ENCODE data around the gene SLC17A5. TPM values are rescaled to one million over a fixed set of nuclear protein-coding genes. Genes with fewer than 3 reads are reported as not detected.
"Not testable (repeated sequence)": the region's sequence is repeated elsewhere in the genome, so short reads cannot be mapped to it uniquely, and the experiment has no call there.

SLC17A5 gene
- total RNA-seq (30.8 TPM), polyA plus RNA-seq (8.5 TPM)

DNA sequence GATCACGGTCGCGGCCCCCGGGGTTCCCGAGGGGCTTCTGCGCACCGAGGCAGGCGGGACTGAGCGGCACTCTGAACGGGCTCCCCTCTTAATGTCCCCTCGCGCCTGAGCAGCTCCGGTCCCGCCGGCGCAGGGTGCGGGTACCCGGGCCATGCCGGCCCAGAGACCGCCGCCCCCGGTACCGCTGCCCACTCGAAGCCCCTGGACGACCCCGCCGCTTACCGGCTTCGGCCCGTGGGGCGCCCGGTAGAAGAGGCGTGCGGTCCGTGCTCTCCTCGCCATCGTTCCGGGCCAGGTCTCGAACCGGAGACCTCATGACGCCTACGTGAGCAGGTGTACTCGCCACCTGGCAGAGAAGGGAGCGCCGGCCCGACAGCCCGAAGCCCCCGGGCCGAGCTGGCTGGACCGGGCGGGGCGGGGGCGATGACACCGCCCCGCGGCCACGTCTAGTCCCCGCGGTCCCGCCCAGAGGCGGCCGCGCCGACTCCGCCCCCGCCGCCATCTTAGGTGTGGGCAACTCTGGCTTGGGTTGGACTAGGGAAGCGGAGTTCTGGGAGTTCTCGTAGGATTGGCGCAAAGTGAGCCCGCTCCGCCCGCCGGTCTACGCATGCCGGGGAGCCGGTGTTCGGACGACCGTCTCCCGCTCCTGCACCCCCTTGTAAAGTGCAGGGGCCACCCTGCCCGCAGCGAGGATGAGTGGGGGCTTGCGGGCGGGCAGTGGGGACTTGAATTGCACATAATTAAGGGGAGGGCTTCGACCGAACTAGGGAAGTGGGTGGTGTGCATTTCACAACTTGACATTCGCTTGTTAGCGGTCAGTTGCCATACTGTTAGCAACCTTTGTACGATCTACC is at the start of gene SLC17A5:
Gene SLC17A5, minus strand, starts transcription at position 422 of the 854 bp plus-strand sequence. Its CDS starts 106 bp downstream, at position 316.
- Histone ChIP-seq H3K4me1 (ENCODE audit: insufficient read depth) (no peaks in the 10 kb centered on the region), H3K36me3 (ENCODE audit: insufficient read depth) (no peaks in the 10 kb centered on the region), H3K27ac (ENCODE audit: low read depth) (peak within 1 kb of the TSS; percentile 91), H3K4me3 (ENCODE audit: low read depth, low read length) (peak within 1 kb of the TSS; percentile 99)
- under 1% methylated on average over 90 of the region's 90 CpGs for WGBS
- DNase-seq (ENCODE audit: extremely low spot score): peak; percentile 70

GRCh38 chr6:73703466-73703865 is 49.7 kb upstream of the SLC17A5 start:
- Histone ChIP-seq H3K27ac (ENCODE audit: low read depth) (no peak overlapping the region), H3K36me3 (ENCODE audit: insufficient read depth) (no peaks in the 10 kb centered on the region), H3K4me1 (ENCODE audit: insufficient read depth) (no peaks in the 10 kb centered on the region), H3K4me3 (ENCODE audit: low read depth, low read length) (no peak overlapping the region)
- no peak for DNase-seq (ENCODE audit: extremely low spot score)
- WGBS: 83% methylated on average over 1 of the region's 1 CpG

- WGBS: 88% methylated on average over 2 of the region's 2 CpGs
- no peaks in the 10 kb centered on the region for H3K4me1 ChIP-seq (ENCODE audit: insufficient read depth)
- H3K27ac ChIP-seq (ENCODE audit: low read depth): no peak overlapping the region
- no peak overlapping the region for H3K4me3 ChIP-seq (ENCODE audit: low read depth, low read length)
- DNase-seq (ENCODE audit: extremely low spot score): no peak
- H3K36me3 ChIP-seq (ENCODE audit: insufficient read depth): no peaks in the 10 kb centered on the region
Measured at GRCh38 chr6:73702444-73702843, 48.7 kb upstream of the SLC17A5 start.

- no peak overlapping the region for H3K4me3 ChIP-seq (ENCODE audit: low read depth, low read length)
- H3K36me3 ChIP-seq (ENCODE audit: insufficient read depth): no peaks in the 10 kb centered on the region
- H3K4me1 ChIP-seq (ENCODE audit: insufficient read depth): no peaks in the 10 kb centered on the region
- 86% methylated on average over 4 of the region's 4 CpGs for WGBS
- H3K27ac ChIP-seq (ENCODE audit: low read depth): no peak overlapping the region
- DNase-seq (ENCODE audit: extremely low spot score): no peak
Measured at GRCh38 chr6:73699676-73700459, 46.1 kb upstream of the SLC17A5 start.

DNA sequence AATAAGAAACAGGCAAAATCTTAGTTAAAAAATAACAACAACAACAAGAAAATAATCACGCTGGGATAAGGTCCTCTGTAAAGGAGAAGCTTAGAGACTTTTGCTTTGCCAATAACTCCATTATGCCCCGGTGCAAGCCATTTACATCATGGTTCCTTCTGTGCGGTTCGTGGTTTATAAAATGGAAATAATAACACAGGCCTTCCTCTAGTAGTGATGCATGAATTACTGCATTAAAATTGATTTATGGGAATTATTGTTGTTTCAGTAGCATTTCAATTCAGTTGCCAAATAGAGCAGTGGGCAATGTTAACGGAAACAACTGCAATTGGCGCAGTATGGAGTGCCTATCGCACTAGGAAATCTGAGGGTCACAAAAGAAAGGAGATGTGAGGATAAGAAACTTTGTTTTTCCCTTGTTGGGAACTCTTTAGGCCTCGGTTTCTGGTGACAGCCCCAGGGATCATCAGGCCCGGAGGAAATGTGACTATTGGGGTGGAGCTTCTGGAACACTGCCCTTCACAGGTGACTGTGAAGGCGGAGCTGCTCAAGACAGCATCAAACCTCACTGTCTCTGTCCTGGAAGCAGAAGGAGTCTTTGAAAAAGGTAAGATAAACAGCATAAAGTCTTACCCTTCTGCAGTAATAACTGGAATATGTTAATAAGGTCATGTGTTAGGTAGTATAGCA is 43.3 kb upstream of the SLC17A5 start:
- Histone ChIP-seq H3K27ac (ENCODE audit: low read depth) (no peak overlapping the region), H3K4me1 (ENCODE audit: insufficient read depth) (no peaks in the 10 kb centered on the region), H3K4me3 (ENCODE audit: low read depth, low read length) (no peak overlapping the region), H3K36me3 (ENCODE audit: insufficient read depth) (no peaks in the 10 kb centered on the region)
- DNase-seq (ENCODE audit: extremely low spot score): no peak
- 88% methylated on average over 10 of the region's 10 CpGs for WGBS

GRCh38 chr6:73695619-73696421 is 42.0 kb upstream of the SLC17A5 start, which contains the start of gene CD109:
Gene CD109, plus strand, starts transcription at chr6:73696203. Its CDS starts 13 bp downstream, at chr6:73696216.
- peak; percentile 31 for DNase-seq (ENCODE audit: extremely low spot score)
- H3K4me3 ChIP-seq (ENCODE audit: low read depth, low read length): peak within 1 kb of the TSS; percentile 60
- no peaks in the 10 kb centered on the region for H3K4me1 ChIP-seq (ENCODE audit: insufficient read depth)
- no peak within 1 kb of the TSS for H3K27ac ChIP-seq (ENCODE audit: low read depth)
- 4% methylated on average over 61 of the region's 61 CpGs for WGBS
- no peaks in the 10 kb centered on the region for H3K36me3 ChIP-seq (ENCODE audit: insufficient read depth)

- WGBS: 68% methylated on average over 5 of the region's 5 CpGs
- no peak for DNase-seq (ENCODE audit: extremely low spot score)
- Histone ChIP-seq H3K36me3 (ENCODE audit: insufficient read depth) (no peaks in the 10 kb centered on the region), H3K27ac (ENCODE audit: low read depth) (no peak overlapping the region), H3K4me3 (ENCODE audit: low read depth, low read length) (no peak overlapping the region), H3K4me1 (ENCODE audit: insufficient read depth) (no peaks in the 10 kb centered on the region)
Measured at GRCh38 chr6:73694711-73695411, 41.1 kb upstream of the SLC17A5 start.

GRCh38 chr6:73691512-73691911 is 37.7 kb upstream of the SLC17A5 start:
- no peak overlapping the region for H3K4me3 ChIP-seq (ENCODE audit: low read depth, low read length)
- H3K36me3 ChIP-seq (ENCODE audit: insufficient read depth): no peaks in the 10 kb centered on the region
- H3K27ac ChIP-seq (ENCODE audit: low read depth): no peak overlapping the region
- no peaks in the 10 kb centered on the region for H3K4me1 ChIP-seq (ENCODE audit: insufficient read depth)
- no peak for DNase-seq (ENCODE audit: extremely low spot score)

GRCh38 chr6:73690056-73690455 is 36.3 kb upstream of the SLC17A5 start:
- no peak overlapping the region for H3K27ac ChIP-seq (ENCODE audit: low read depth)
- no peaks in the 10 kb centered on the region for H3K36me3 ChIP-seq (ENCODE audit: insufficient read depth)
- WGBS: 85% methylated on average over 5 of the region's 5 CpGs
- no peak for DNase-seq (ENCODE audit: extremely low spot score)
- no peaks in the 10 kb centered on the region for H3K4me1 ChIP-seq (ENCODE audit: insufficient read depth)
- H3K4me3 ChIP-seq (ENCODE audit: low read depth, low read length): no peak overlapping the region

DNA sequence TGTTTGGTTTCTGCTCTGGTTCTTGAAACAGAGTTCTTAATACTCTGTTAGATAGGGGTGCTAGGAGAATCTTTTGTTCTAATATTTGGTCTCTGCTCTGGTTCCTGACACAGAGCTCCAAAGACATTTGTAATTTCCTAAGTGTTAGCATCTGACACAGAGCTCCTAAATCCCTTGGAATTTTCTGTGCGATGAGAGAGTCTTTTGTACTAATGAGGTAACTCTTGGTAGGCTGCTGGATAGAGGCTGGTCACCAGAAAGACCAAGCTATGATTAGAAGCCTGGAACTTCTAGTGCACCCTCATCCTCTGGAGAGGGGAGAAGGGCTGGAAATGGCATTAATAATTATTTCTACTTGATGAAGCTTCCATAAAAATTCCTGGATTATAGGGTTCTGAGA is 34.6 kb upstream of the SLC17A5 start:
- no peak overlapping the region for H3K27ac ChIP-seq (ENCODE audit: low read depth)

GRCh38 chr6:73683574-73683973 is 29.8 kb upstream of the SLC17A5 start:
- 80% methylated on average over 2 of the region's 2 CpGs for WGBS
- H3K36me3 ChIP-seq (ENCODE audit: insufficient read depth); H3K4me3 ChIP-seq (ENCODE audit: low read depth, low read length); DNase-seq (ENCODE audit: extremely low spot score); H3K27ac ChIP-seq (ENCODE audit: low read depth); H3K4me1 ChIP-seq (ENCODE audit: insufficient read depth): not testable (repeated sequence)

More for the DNA sequence above, 34.6 kb upstream of the SLC17A5 start:
- no peaks in the 10 kb centered on the region for H3K36me3 ChIP-seq (ENCODE audit: insufficient read depth)
- no peak overlapping the region for H3K4me3 ChIP-seq (ENCODE audit: low read depth, low read length)
- WGBS: 51% methylated on average over 1 of the region's 1 CpG
- DNase-seq (ENCODE audit: extremely low spot score): no peak
- H3K4me1 ChIP-seq (ENCODE audit: insufficient read depth): no peaks in the 10 kb centered on the region

DNA sequence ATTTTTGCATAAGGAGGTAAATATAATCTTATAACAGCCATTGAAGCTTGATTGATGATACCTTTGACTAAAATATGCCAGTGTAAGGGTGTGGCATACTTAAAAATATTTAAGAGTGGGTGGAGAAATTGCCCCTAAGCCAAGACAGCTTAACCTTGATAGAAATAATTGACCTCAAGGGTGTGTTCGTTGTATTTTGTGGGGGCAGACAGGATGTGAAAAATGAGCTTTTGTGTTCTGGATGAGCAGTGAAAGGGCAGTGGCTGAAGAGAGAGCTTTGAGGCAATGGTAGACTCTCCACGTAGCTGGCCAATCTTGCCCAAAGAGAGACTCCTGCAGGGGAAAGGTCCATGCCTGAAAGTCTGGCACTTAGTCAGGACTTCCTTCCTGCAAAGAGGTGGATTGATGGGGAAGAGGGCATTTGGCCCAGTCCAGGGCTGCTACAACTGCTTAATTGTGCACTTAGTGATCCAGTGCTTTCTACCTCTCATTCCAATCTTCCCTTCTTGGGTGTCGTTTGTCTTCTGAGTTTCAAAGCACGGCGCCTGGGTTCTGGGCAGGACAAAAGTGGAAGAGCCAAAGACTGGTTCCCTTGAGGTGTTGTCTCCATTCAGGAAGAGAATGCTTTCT is 26.6 kb upstream of the SLC17A5 start:
- H3K36me3 ChIP-seq (ENCODE audit: insufficient read depth): no peaks in the 10 kb centered on the region
- H3K4me3 ChIP-seq (ENCODE audit: low read depth, low read length): no peak overlapping the region
- 65% methylated on average over 5 of the region's 5 CpGs for WGBS
- DNase-seq (ENCODE audit: extremely low spot score): no peak
- no peak overlapping the region for H3K27ac ChIP-seq (ENCODE audit: low read depth)
- H3K4me1 ChIP-seq (ENCODE audit: insufficient read depth): no peaks in the 10 kb centered on the region
